Central memory CD8-positive, alpha-beta T cell (primary cell): ENCODE results near the gene AKAP17A.
"Not testable (repeated sequence)": the region's sequence is repeated elsewhere in the genome, so short reads cannot be mapped to it uniquely, and the experiment has no call there.

Source experiments
- ATAC-seq: fragments of 150-1000 bp; cut with Tn5 transposase; replicated peaks from 2 replicates; pipeline ENCODE4 v1.10.0; 2022; ENCODE audit warnings: mild to moderate bottlenecking, moderate FRiP score, moderate number of reproducible peaks; ENCODE audit not compliant: poor library complexity, severe bottlenecking; ENCODE audit errors: extremely low read depth
- DNase-seq, 2 donors: peaks; one replicate each; pipeline ENCODE4 v3.0.0; 2021; ENCODE audit warnings: low spot score in 2 of 2
- H3K27ac Mint-ChIP-seq: one replicate; pipeline ENCODE4 v1.8.0; 2022; ENCODE audit warnings: low read depth, mild to moderate bottlenecking, moderate library complexity, mixed read lengths
- H3K27me3 Mint-ChIP-seq: one replicate; pipeline ENCODE4 v1.8.0; 2022; ENCODE audit warnings: mixed read lengths
- H3K36me3 Mint-ChIP-seq: one replicate; pipeline ENCODE4 v1.8.0; 2022; ENCODE audit warnings: mild to moderate bottlenecking, moderate library complexity, mixed read lengths; ENCODE audit not compliant: insufficient read depth
- H3K4me1 Mint-ChIP-seq: one replicate; pipeline ENCODE4 v1.8.0; 2022; ENCODE audit warnings: mixed read lengths
- H3K4me3 Mint-ChIP-seq: one replicate; pipeline ENCODE4 v1.8.0; 2022; ENCODE audit warnings: mild to moderate bottlenecking, moderate library complexity, mixed read lengths
- H3K9me3 Mint-ChIP-seq: one replicate; pipeline ENCODE4 v1.8.0; 2022; ENCODE audit warnings: mixed read lengths

Gene AKAP17A

GRCh38 chrX:1624861-1625215 lies 33.4 kb downstream of the AKAP17A start:
- DNase-seq, H3K9me3 Mint-ChIP-seq, H3K4me3 Mint-ChIP-seq, ATAC-seq, H3K36me3 Mint-ChIP-seq, H3K27ac Mint-ChIP-seq: not testable (repeated sequence)
- peaks cover 25% of the 10 kb centered on the region for H3K4me1 Mint-ChIP-seq
- peaks cover 11% of the 10 kb centered on the region for H3K27me3 Mint-ChIP-seq

GRCh38 chrX:1629244-1629643 lies 37.8 kb downstream of the AKAP17A start:
- Mint-ChIP-seq H3K4me1 (no peaks in the 10 kb centered on the region), H3K36me3 (no peaks in the 10 kb centered on the region), H3K27ac (no peak overlapping the region), H3K9me3 (no peaks in the 10 kb centered on the region), H3K4me3 (no peak overlapping the region), H3K27me3 (no peaks in the 10 kb centered on the region)
- no peak for ATAC-seq
- DNase-seq = no peak

GRCh38 chrX:1646009-1646408 lies 54.6 kb downstream of the AKAP17A start:
- DNase-seq = no peak
- Mint-ChIP-seq H3K36me3 (peaks cover 5% of the 10 kb centered on the region), H3K4me1 (peaks cover 5% of the 10 kb centered on the region), H3K9me3 (peaks cover 4% of the 10 kb centered on the region), H3K27me3 (peaks cover 53% of the 10 kb centered on the region), H3K27ac (no peak overlapping the region), H3K4me3 (no peak overlapping the region)
- ATAC-seq = no peak

GRCh38 chrX:1649621-1650020 lies 58.2 kb downstream of the AKAP17A start:
- Mint-ChIP-seq H3K36me3 (peaks cover 2% of the 10 kb centered on the region), H3K4me1 (peaks cover 10% of the 10 kb centered on the region), H3K9me3 (peaks cover 4% of the 10 kb centered on the region), H3K27me3 (peaks cover 31% of the 10 kb centered on the region), H3K27ac (no peak overlapping the region), H3K4me3 (no peak overlapping the region)
- no peak for DNase-seq
- no peak for ATAC-seq
